PFSK-1 (cell line): ENCODE measurements around the gene ISL2.
A peak's percentile ranks its signal among the peaks of the same experiment; 100 is the strongest.

Experiments
- FOXP2 ChIP-seq: optimal IDR thresholded peaks from 2 replicates; pipeline ENCODE3; 2011; ENCODE audit warnings: borderline replicate concordance, control low read depth, inconsistent platforms; ENCODE audit not compliant: insufficient read depth; ENCODE audit errors: extremely low read length, extremely low read depth
- POLR2AphosphoS5 ChIP-seq: IDR thresholded peaks from 2 replicates; pipeline ENCODE4 v1.6.1; 2012; ENCODE audit warnings: low read depth, mild to moderate bottlenecking, control low read depth, low read length, moderate library complexity
- REST ChIP-seq, 2 experiments: IDR thresholded peaks; 2 replicates each; pipeline versions ENCODE4 v1.6.1 to v1.8.0; 2011 to 2012; ENCODE audit warnings: low read depth in 2 of 2, low read length in 2 of 2, control low read depth in 1 of 2, inconsistent platforms in 1 of 2, mild to moderate bottlenecking in 1 of 2, moderate library complexity in 1 of 2; ENCODE audit not compliant: insufficient read depth in 1 of 2
- SIN3A ChIP-seq: IDR thresholded peaks from 2 replicates; pipeline ENCODE4 v1.6.1; 2012; ENCODE audit warnings: mild to moderate bottlenecking, low read length, moderate library complexity, borderline replicate concordance; ENCODE audit not compliant: insufficient read depth
- TAF1 ChIP-seq: IDR thresholded peaks from 2 replicates; pipeline ENCODE4 v1.6.1; 2012; ENCODE audit warnings: low read length, control low read depth, borderline replicate concordance; ENCODE audit not compliant: insufficient read depth

ISL2 gene

DNA sequence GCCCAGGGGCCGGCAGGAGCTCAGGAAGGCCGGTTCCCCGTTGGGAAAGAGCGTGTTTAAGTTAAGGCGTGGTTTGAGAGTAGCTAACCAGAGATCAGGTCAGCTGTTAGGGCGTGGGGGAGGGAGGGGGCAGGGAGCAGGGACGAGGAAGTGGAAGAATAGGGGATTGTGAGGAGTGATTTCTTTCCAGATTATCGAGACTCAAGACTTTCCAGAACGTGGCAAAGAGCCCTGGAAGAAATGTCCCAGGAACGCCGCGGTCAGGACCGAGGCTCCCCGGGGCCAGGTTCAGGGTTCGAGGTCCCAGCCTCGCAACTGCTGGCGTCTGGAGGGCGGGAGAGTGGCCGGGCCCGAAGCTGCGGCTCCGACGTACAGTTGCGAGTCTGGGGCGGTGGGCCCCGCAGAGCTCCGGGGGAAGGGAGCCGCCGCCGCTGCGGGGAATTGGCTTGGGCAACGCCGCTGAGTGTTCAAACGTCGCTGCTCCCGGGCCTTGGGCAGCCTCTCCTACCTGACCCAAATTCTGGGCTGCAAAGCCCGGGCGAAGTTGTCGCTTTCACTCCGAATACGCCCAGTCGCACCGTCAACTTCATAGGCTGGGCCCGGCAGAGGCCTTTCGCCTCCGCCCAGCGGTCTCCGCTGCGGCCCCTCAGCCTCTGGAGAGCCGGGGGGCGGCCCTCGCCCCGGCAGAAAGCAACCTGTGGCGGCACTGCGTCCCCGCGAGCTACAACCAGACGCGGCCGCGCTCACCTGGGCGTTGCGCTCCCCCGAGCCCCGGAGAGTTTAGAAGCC is 9.5 kb downstream of the ISL2 start:
- TF ChIP-seq POLR2AphosphoS5, result no peak
- TF ChIP-seq SIN3A, result no peak
- no peak for TF ChIP-seq TAF1
- peak; percentile 4 for TF ChIP-seq FOXP2

DNA sequence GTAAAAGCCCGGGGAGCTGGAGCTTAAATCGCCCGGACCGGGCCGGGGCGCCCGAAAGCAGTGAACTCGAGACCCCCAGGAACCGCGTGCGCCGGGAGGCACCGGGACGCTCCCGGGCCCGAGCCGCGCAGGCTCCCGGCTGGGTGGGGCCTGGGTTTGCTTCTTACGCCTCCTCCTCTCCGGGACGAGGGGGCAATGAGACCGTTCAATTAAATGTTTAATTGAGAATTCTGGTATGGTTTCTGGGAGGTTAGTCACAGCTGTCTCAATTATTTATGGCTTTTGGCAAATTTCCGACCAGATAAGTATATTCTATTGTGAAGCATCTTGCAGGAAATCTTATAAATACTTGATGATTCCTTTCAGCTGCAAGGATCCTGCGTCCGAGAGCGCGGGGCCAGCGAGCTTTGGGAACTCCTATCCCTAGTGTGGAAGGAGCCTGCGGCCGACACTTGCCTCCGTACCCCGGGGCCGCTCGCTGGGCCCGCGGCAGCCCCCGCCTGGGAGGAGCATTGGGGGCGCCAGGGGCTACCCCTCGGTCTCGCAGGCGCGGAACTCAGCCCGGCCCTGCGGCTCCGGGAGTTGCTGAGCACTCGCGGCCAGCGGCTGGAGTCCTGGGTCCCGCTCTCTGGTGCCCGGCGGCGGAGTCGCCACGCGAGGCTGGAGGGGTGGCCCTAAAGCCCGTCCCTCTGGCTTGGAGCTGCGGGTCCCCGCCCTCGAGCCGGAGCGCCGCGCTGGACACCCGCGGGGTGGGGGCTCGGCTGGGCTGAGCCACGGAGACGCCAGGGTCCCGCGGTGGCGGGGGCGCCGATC is 10.3 kb downstream of the ISL2 start:
- TF ChIP-seq SIN3A (no peak), FOXP2 (no peak), POLR2AphosphoS5 (no peak), REST (IDR thresholded peaks at IDR 0.05; ENCODE audit: insufficient read depth in 1 of 2, low read depth in 2 of 2, low read length in 2 of 2) (no peak), TAF1 (no peak)

DNA sequence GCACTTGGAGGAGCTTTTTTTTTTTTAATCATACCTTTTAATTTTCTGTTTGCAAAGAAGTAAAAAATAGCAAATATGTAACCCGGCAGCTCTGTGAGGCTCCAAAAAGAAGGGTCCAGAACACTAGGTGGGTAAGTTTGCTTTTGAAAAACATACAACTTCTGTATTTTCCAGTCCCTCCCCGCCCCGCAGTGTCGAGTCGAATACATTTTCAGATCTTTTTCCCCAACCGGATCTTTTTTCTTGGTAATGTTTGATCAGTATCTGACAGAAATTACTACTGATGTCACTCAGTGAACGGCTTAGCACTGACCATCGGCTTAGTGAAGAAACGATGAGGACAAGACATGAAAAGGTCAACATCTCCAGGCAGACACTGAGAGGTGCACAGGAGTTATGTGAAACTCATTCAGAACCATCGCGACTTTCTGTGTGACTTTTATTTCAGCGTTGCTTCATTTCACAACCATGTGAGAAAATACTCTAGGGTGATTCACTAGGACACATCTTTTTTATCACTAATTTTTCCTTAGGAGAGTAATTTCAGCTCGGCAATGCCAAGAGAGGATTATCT is 11.0 kb downstream of the ISL2 start:
- TF ChIP-seq SIN3A (no peak), REST (IDR thresholded peaks at IDR 0.05; ENCODE audit: insufficient read depth in 1 of 2, low read depth in 2 of 2, low read length in 2 of 2) (no peak), FOXP2 (no peak), POLR2AphosphoS5 (no peak), TAF1 (no peak)

GRCh38 chr15:76349301-76350070 is 12.9 kb downstream of the ISL2 start:
- TF ChIP-seq TAF1 (no peak), POLR2AphosphoS5 (no peak), SIN3A (no peak), REST (IDR thresholded peaks at IDR 0.05; ENCODE audit: insufficient read depth in 1 of 2, low read depth in 2 of 2, low read length in 2 of 2) (no peak), FOXP2 (no peak)

GRCh38 chr15:76353023-76353577 is 16.5 kb downstream of the ISL2 start:
- TF ChIP-seq POLR2AphosphoS5 (no peak), SIN3A (no peak), FOXP2 (no peak), REST (IDR thresholded peaks at IDR 0.05; ENCODE audit: insufficient read depth in 1 of 2, low read depth in 2 of 2, low read length in 2 of 2) (no peak), TAF1 (no peak)
